ENCODE data around the gene IFITM5. TPM values are rescaled to one million over a fixed set of nuclear protein-coding genes. Genes with fewer than 3 reads are reported as not detected.
A peak's percentile ranks its signal among the peaks of the same experiment; 100 is the strongest.

IFITM5 gene
- total and polyA plus RNA-seq, 9 of the 15 experiments (the other 6 are each of a cell fraction or from before 2014, with no cell fraction given) = 0.19 TPM; not detected in 8

- no peak for FAIRE-seq
- POLR2A ChIA-PET = interaction anchor here (1.0 kb wide), 3 partner anchors 10 to 74 kb away, joined by 3 to 4 read pairs (median 3); no protein-coding TSS in a partner anchor
- TF ChIP-seq POLR2G (IDR thresholded peaks at IDR 0.05; ENCODE audit: low read depth, low read length) = peak; percentile 46; the same call in 1 of the 2 replicates
- no peak for TF ChIP-seq RBM34 (IDR thresholded peaks at IDR 0.05; ENCODE audit: borderline replicate concordance, insufficient read depth, low read length)
- TF ChIP-seq POLR2A (conservative IDR thresholded peaks at IDR 0.05) = no peak
- TF ChIP-seq, protein P1, sequence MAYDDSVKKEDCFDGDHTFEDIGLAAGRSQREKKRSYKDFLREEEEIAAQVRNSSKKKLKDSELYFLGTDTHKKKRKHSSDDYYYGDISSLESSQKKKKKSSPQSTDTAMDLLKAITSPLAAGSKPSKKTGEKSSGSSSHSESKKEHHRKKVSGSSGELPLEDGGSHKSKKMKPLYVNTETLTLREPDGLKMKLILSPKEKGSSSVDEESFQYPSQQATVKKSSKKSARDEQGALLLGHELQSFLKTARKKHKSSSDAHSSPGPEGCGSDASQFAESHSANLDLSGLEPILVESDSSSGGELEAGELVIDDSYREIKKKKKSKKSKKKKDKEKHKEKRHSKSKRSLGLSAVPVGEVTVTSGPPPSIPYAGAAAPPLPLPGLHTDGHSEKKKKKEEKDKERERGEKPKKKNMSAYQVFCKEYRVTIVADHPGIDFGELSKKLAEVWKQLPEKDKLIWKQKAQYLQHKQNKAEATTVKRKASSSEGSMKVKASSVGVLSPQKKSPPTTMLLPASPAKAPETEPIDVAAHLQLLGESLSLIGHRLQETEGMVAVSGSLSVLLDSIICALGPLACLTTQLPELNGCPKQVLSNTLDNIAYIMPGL (CRISPR knock-in tag; IDR thresholded peaks at IDR 0.05) = no peak
- TF ChIP-seq, protein P2, sequence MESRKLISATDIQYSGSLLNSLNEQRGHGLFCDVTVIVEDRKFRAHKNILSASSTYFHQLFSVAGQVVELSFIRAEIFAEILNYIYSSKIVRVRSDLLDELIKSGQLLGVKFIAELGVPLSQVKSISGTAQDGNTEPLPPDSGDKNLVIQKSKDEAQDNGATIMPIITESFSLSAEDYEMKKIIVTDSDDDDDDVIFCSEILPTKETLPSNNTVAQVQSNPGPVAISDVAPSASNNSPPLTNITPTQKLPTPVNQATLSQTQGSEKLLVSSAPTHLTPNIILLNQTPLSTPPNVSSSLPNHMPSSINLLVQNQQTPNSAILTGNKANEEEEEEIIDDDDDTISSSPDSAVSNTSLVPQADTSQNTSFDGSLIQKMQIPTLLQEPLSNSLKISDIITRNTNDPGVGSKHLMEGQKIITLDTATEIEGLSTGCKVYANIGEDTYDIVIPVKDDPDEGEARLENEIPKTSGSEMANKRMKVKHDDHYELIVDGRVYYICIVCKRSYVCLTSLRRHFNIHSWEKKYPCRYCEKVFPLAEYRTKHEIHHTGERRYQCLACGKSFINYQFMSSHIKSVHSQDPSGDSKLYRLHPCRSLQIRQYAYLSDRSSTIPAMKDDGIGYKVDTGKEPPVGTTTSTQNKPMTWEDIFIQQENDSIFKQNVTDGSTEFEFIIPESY (CRISPR knock-in tag; IDR thresholded peaks at IDR 0.05) = peak; percentile 63; the same call in 1 of the 2 replicates
- no peak for TF ChIP-seq SIRT6 (IDR thresholded peaks at IDR 0.05; ENCODE audit: low read depth, low read length)
- TF ChIP-seq KDM5B (IDR thresholded peaks at IDR 0.05; ENCODE audit: insufficient replicate concordance, low read depth, low read length) = peak; percentile 31
- TF ChIP-seq HNRNPLL (IDR thresholded peaks at IDR 0.05; ENCODE audit: low read depth, low read length, poor library complexity, severe bottlenecking) = no peak
- TF ChIP-seq NR2F6 (CRISPR knock-in tag; IDR thresholded peaks at IDR 0.05) = no peak
- TF ChIP-seq EWSR1 (IDR thresholded peaks at IDR 0.05; ENCODE audit: borderline replicate concordance, low read depth, partially characterized antibody) = no peak
- no peak for TF ChIP-seq PTRF (tag; IDR thresholded peaks at IDR 0.05)
- TF ChIP-seq GATAD2A (IDR thresholded peaks at IDR 0.05) = no peak
- TF ChIP-seq CHD1 (IDR thresholded peaks at IDR 0.05; ENCODE audit: low read length) = no peak
These were observed 17.7 kb downstream of the IFITM5 start for GRCh38 chr11:281486-282161.

More at GRCh38 chr11:281486-282161, 17.7 kb downstream of the IFITM5 start:
- H3K4me1 ChIP-seq (replicated peaks in 1 of 2; ENCODE audit: control insufficient read depth in 2 of 2, insufficient read depth in 2 of 2, low read length in 2 of 2) = peaks cover 18 to 61% of the 10 kb centered on the region in 2 experiments
- intact Hi-C loops (cut with micrococcal nuclease) (no loop called here), in situ Hi-C loops (cut with MboI) (no loop called here)
- H3K9ac ChIP-seq (ENCODE audit: insufficient read depth in 1 of 2, low read depth in 2 of 2, low read length in 2 of 2) = peak overlapping the region in 1 of 2 experiments; percentile 75; a peak in 1 of 4 replicates
- 84% methylated on average over 24 of the region's 26 CpGs for WGBS (ENCODE audit: insufficient coverage, low coverage, missing lambda C conversion rate)
- DNase-seq (ENCODE audit: extremely low read depth in 1 of 4, low spot score in 3 of 4) = no peak
- H3K9me1 ChIP-seq (ENCODE audit: control insufficient read depth, insufficient read depth, low read length) = no peaks in the 10 kb centered on the region
- peaks cover 3% of the 10 kb centered on the region; the same call in 1 of the 3 replicates for H3K36me3 ChIP-seq (ENCODE audit: control insufficient read depth, insufficient read depth, low read length)
- no peak for ATAC-seq
- no peaks in the 10 kb centered on the region; the same call in 2 of the 3 replicates for H3K79me2 ChIP-seq (ENCODE audit: control insufficient read depth, insufficient read depth, low read length)
- H3K4me3 ChIP-seq = no peak overlapping the region
- no peaks in the 10 kb centered on the region for H4K20me1 ChIP-seq (replicated peaks; ENCODE audit: control insufficient read depth, insufficient read depth, low read length)
- H3K27ac ChIP-seq (ENCODE audit: extremely low read depth, low read depth, low read length) = no peak overlapping the region
- H3K4me2 ChIP-seq (ENCODE audit: insufficient read depth, low read length) = no peak overlapping the region
- BruUV-seq (replicated peaks) = no TSS peak
- no peak overlapping the region for H2AFZ ChIP-seq (ENCODE audit: low read depth, low read length)
- CTCF ChIA-PET (ENCODE audit: low intra/inter-chr PET ratio) = no interaction called here
- H3K9me3 ChIP-seq (replicated peaks; ENCODE audit: control insufficient read depth, insufficient read depth, low read depth, low read length) = peaks cover 4% of the 10 kb centered on the region; the same call in 1 of the 2 replicates
- no peaks in the 10 kb centered on the region for H3K27me3 ChIP-seq (ENCODE audit: control insufficient read depth in 2 of 2, insufficient read depth in 2 of 2, low read length in 2 of 2)

Data from K562 (cell line).